ENCODE data around the gene PSMB4.
"Not testable (repeated sequence)": the region's sequence is repeated elsewhere in the genome, so short reads cannot be mapped to it uniquely, and the experiment has no call there.

The PSMB4 gene

GRCh38 chr1:151369621-151370048 is 29.7 kb upstream of the PSMB4 start:
- Histone ChIP-seq H3K27ac (ENCODE audit: low read depth, low read length) (no peak overlapping the region), H3K9me3 (ENCODE audit: low read length) (no peaks in the 10 kb centered on the region), H3K36me3 (ENCODE audit: insufficient read depth, low read length) (peaks cover 48% of the 10 kb centered on the region), H3K27me3 (ENCODE audit: control insufficient read depth in 1 of 2, insufficient read depth in 2 of 2, low read length in 2 of 2) (no peaks in the 10 kb centered on the region), H3K4me1 (ENCODE audit: insufficient read depth, low read length) (peaks cover 32% of the 10 kb centered on the region), H3K4me3 (ENCODE audit: low read depth in 1 of 2, low read length in 2 of 2) (no peak overlapping the region), H3K9ac (ENCODE audit: low read length) (no peak overlapping the region)

DNA sequence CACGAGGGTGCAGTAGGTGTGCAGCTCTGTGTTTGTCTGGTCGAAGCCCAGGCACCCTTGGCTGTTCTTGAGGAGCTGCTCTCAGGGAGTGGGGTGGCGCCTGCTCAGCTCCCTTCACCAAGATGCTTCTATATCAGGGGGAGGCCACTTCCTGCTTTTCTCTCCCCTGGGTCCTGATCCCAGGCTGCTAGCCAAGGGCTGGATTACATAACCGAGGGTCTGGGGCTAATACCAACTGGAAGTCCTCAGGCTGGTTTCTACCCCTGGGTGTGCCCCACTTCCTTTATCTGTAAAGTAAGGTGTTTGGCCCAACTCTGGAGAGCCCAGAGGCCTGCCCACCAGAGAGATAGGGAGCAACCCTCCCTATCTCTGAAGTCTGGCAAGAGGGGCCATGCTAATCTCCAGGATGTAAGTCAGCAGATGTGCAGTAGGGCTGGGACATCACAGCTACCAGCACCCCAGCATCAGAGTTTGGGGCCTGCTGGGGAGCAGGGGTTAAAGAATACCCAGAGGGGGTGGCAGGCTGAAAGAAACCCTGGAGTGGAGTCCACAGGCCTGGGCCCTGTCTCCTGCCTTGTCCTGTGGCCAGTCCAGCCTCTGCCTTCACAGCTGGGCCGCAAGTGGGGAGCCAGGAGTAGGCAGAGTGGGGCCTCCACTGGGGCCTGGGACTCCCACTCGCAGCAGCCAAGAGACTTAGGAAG is 29.0 kb upstream of the PSMB4 start:
- peak overlapping the region; percentile 6 for H3K27ac ChIP-seq (ENCODE audit: low read depth, low read length)
- H3K36me3 ChIP-seq (ENCODE audit: insufficient read depth, low read length): peaks cover 40% of the 10 kb centered on the region

DNA sequence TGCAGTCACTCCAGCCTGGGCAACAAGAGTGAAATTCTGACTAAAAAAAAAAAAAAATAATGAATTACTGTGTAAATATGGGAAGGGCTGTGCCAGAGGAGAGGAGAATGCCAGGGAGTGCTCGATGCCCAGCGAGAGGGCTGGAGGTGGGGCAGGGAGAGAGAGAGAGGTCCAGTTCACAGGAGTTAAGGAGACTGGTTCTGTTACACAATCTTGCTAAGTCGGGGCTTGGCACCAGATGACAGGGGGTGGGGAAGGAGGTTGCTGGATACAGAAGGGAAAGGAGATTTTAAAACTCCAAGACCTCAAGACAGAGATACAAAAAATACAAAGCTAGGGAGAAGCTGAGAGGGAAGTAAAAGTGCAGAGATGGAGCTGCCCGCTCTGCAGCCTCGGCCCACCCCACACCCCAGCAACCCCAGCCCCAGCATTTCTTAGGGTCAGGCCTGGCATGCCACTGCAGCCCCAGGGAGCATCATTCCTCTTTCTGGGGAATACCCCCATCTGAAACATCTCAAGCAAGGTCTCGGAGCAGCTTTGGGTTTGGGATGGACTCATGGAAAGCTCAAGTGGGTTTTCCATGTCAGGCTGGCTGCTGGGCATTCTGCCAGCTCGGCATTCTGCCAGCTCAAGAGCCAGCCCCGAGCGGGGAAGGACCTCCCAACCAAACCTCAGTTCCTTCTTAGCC is 27.9 kb upstream of the PSMB4 start:
- no peaks in the 10 kb centered on the region for H3K27me3 ChIP-seq (ENCODE audit: control insufficient read depth in 1 of 2, insufficient read depth in 2 of 2, low read length in 2 of 2)
- H3K9me3 ChIP-seq (ENCODE audit: low read length): no peaks in the 10 kb centered on the region
- H3K4me1 ChIP-seq (ENCODE audit: insufficient read depth, low read length): peaks cover 32% of the 10 kb centered on the region
- H3K36me3 ChIP-seq (ENCODE audit: insufficient read depth, low read length): peaks cover 29% of the 10 kb centered on the region
- peak overlapping the region; percentile 36 for H3K9ac ChIP-seq (ENCODE audit: low read length)
- H3K4me3 ChIP-seq (ENCODE audit: low read depth in 1 of 2, low read length in 2 of 2): peak overlapping the region; percentile 49 to 64
- H3K27ac ChIP-seq (ENCODE audit: low read depth, low read length): peak overlapping the region; percentile 89

More for the DNA sequence above, 29.0 kb upstream of the PSMB4 start:
- peaks cover 32% of the 10 kb centered on the region for H3K4me1 ChIP-seq (ENCODE audit: insufficient read depth, low read length)
- no peak overlapping the region for H3K9ac ChIP-seq (ENCODE audit: low read length)
- no peaks in the 10 kb centered on the region for H3K27me3 ChIP-seq (ENCODE audit: control insufficient read depth in 1 of 2, insufficient read depth in 2 of 2, low read length in 2 of 2)
- H3K9me3 ChIP-seq (ENCODE audit: low read length): no peaks in the 10 kb centered on the region
- H3K4me3 ChIP-seq (ENCODE audit: low read depth in 1 of 2, low read length in 2 of 2): peak overlapping the region in 1 of 2 donors; percentile 64

- H3K9me3 ChIP-seq (ENCODE audit: low read length): no peaks in the 10 kb centered on the region
- peak within 1 kb of the TSS; percentile 36 for H3K9ac ChIP-seq (ENCODE audit: low read length)
- peaks cover 23% of the 10 kb centered on the region for H3K36me3 ChIP-seq (ENCODE audit: insufficient read depth, low read length)
- peak within 1 kb of the TSS; percentile 89 for H3K27ac ChIP-seq (ENCODE audit: low read depth, low read length)
- H3K4me1 ChIP-seq (ENCODE audit: insufficient read depth, low read length): peaks cover 32% of the 10 kb centered on the region
- peak within 1 kb of the TSS; percentile 49 to 64 for H3K4me3 ChIP-seq (ENCODE audit: low read depth in 1 of 2, low read length in 2 of 2)
- H3K27me3 ChIP-seq (ENCODE audit: control insufficient read depth in 1 of 2, insufficient read depth in 2 of 2, low read length in 2 of 2): no peaks in the 10 kb centered on the region
Measured at GRCh38 chr1:151372058-151372934, 27.1 kb upstream of the PSMB4 start, which contains the start of gene SELENBP1. Gene SELENBP1, minus strand, starts transcription at chr1:151372705. Its CDS starts 64 bp downstream, at chr1:151372641.

- peaks cover 16% of the 10 kb centered on the region for H3K36me3 ChIP-seq (ENCODE audit: insufficient read depth, low read length)
- no peaks in the 10 kb centered on the region for H3K9me3 ChIP-seq (ENCODE audit: low read length)
- H3K4me1 ChIP-seq (ENCODE audit: insufficient read depth, low read length): peaks cover 26% of the 10 kb centered on the region
- no peak overlapping the region for H3K9ac ChIP-seq (ENCODE audit: low read length)
- no peak overlapping the region for H3K27ac ChIP-seq (ENCODE audit: low read depth, low read length)
- H3K4me3 ChIP-seq (ENCODE audit: low read depth in 1 of 2, low read length in 2 of 2): no peak overlapping the region
- H3K27me3 ChIP-seq (ENCODE audit: control insufficient read depth in 1 of 2, insufficient read depth in 2 of 2, low read length in 2 of 2): no peaks in the 10 kb centered on the region
Measured at GRCh38 chr1:151373196-151373595, 26.2 kb upstream of the PSMB4 start.

DNA sequence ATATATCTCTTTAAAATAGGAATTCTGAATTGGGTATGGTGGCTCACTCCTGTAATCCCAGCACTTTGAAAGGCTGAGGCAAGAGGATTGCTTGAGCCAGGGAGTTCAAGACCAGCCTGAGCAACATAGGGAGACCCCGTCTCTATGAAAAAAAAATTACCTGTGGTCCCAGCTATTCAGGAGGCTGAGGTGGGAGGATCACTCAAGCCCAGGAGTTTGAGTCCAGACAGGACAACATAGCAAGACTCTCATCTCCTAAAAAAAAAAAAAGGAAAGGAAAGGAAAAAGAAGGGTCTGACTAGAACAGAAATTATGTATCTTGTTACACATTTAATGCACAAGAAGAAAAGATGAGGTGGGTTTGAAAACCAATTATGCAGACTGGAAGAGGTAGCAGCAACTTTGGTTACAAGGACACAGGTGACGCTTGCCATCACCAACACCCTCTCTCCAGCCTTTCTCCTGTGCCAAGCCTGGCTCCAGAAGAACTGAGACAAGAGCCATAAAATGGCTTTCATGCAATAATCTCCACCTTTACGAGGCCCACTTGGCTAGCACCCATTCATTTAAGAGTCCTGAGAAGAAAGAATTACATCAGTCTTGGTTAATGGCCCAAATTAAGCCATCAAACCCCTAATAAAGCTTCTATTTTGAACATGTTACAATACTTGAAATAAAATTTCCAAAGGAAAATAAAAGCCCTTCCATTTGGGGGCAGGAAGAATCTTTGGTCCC is 22.1 kb upstream of the PSMB4 start:
- no peak overlapping the region for H3K27ac ChIP-seq (ENCODE audit: low read depth, low read length)
- H3K9ac ChIP-seq (ENCODE audit: low read length): no peak overlapping the region
- H3K9me3 ChIP-seq (ENCODE audit: low read length): no peaks in the 10 kb centered on the region
- H3K4me1 ChIP-seq (ENCODE audit: insufficient read depth, low read length): no peaks in the 10 kb centered on the region
- no peak overlapping the region for H3K4me3 ChIP-seq (ENCODE audit: low read depth in 1 of 2, low read length in 2 of 2)
- no peaks in the 10 kb centered on the region for H3K36me3 ChIP-seq (ENCODE audit: insufficient read depth, low read length)
- no peaks in the 10 kb centered on the region for H3K27me3 ChIP-seq (ENCODE audit: control insufficient read depth in 1 of 2, insufficient read depth in 2 of 2, low read length in 2 of 2)

DNA sequence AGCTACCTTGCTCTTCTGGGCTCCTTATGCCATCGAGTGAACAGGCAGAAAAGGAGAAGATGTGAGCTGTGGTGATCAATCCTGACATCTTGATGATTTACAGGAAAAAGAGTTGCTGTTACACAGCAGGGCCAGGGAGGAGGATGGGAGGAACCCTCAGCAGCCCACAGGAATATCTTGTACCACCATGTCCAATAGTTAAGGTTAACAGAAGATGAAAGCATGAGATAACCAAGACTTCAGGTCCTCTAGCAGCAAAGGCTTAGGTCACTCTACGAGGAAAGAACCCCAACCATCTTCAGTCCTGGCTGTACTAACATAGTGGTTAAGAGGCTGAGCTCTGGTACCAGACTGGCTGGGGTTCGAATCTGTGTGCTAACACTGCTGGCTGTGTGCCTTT is 14.8 kb upstream of the PSMB4 start:
- Histone ChIP-seq H3K27me3 (ENCODE audit: control insufficient read depth in 1 of 2, insufficient read depth in 2 of 2, low read length in 2 of 2) (no peaks in the 10 kb centered on the region), H3K4me3 (ENCODE audit: low read depth in 1 of 2, low read length in 2 of 2) (no peak overlapping the region), H3K9me3 (ENCODE audit: low read length) (no peaks in the 10 kb centered on the region), H3K36me3 (ENCODE audit: insufficient read depth, low read length) (no peaks in the 10 kb centered on the region), H3K9ac (ENCODE audit: low read length) (no peak overlapping the region), H3K27ac (ENCODE audit: low read depth, low read length) (no peak overlapping the region), H3K4me1 (ENCODE audit: insufficient read depth, low read length) (no peaks in the 10 kb centered on the region)

DNA sequence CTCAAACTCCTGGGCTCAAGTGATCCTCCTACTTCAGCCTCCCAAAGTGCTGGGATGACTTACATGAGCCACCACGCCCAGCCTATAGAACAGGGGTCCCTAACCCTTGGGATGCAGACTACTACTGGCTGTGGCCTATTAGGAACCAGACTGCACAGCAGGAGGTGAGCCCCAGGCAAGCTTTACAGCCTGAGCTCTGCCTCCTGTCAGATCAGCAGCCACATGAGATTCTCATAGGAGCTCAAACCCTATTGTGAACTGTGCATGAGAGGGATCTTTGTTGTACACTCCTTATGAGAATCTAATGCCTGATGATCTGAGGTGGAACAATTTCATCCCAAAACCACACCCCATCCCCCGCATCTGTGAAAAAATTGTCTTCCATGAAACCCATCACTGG is 13.4 kb upstream of the PSMB4 start:
- Histone ChIP-seq H3K36me3 (ENCODE audit: insufficient read depth, low read length) (no peaks in the 10 kb centered on the region), H3K4me1 (ENCODE audit: insufficient read depth, low read length) (no peaks in the 10 kb centered on the region), H3K27ac (ENCODE audit: low read depth, low read length) (no peak overlapping the region), H3K4me3 (ENCODE audit: low read depth in 1 of 2, low read length in 2 of 2) (no peak overlapping the region), H3K9ac (ENCODE audit: low read length) (no peak overlapping the region), H3K9me3 (ENCODE audit: low read length) (no peaks in the 10 kb centered on the region), H3K27me3 (ENCODE audit: control insufficient read depth in 1 of 2, insufficient read depth in 2 of 2, low read length in 2 of 2) (no peaks in the 10 kb centered on the region)

DNA sequence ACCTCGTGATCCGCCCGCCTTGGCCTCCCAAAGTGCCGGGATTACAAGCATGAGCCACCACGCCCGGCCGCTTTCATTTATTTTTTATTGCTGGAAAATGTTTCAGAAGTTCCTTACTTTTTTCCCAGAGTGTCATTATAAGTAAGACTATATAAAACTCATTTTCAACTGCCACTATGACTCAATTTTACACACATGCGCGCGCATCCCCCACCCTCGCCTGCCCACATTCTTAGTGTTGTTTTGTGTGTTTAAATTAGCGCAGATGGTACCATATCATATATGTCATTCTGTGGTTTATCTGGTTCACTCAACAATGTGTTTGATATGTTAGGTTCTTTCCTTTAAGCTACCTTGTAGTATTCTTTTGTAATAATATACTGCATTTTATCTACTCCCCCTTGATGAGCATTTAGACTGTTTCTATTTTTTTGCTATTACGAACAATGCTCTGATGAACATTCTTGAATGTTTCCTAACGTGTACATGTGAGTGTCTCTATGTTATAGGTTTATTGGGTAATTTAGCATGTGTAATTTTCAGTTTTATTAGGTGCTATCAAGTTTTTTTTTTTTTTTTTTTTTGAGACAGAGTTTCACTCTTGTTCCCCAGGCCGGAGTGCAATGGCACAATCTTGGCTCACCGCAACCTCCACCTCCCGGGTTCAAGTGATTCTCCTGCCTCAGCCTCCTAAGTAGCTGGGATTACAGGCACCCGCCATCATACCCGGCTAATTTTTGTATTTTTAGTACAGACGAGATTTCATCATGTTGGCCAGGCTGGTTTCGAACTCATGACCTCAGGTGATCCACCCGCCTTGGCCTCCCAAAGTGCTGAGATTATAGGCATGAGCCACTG is 8.9 kb upstream of the PSMB4 start:
- H3K9ac ChIP-seq (ENCODE audit: low read length); H3K27me3 ChIP-seq (ENCODE audit: control insufficient read depth in 1 of 2, insufficient read depth in 2 of 2, low read length in 2 of 2); H3K36me3 ChIP-seq (ENCODE audit: insufficient read depth, low read length); H3K9me3 ChIP-seq (ENCODE audit: low read length); H3K4me1 ChIP-seq (ENCODE audit: insufficient read depth, low read length); H3K27ac ChIP-seq (ENCODE audit: low read depth, low read length); H3K4me3 ChIP-seq (ENCODE audit: low read depth in 1 of 2, low read length in 2 of 2): not testable (repeated sequence)

DNA sequence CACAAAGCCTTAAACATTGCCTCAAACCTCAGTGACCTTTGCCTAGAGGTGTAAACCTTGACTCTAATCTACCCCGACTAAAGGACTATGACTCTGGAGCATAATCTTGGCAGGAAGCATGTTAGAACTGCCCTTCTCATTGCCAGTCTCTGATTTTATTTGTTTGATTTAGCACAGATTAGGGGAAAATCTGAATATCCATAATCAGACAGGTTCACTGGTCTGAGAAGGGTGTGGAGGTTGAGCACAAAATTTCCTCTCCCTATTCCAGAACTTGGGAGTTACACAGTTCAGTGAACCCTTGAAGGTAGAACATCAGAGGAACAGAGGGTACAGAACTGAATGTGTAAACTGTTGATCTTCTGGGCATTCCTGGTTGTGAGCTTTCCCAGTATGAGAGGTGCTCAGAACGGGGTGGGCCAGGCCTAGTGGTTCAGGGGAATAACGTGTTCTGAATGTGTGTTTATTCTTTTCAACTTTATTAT is 8.3 kb upstream of the PSMB4 start:
- H3K36me3 ChIP-seq (ENCODE audit: insufficient read depth, low read length): no peaks in the 10 kb centered on the region
- no peak overlapping the region for H3K9ac ChIP-seq (ENCODE audit: low read length)
- H3K27ac ChIP-seq (ENCODE audit: low read depth, low read length): no peak overlapping the region
- H3K4me3 ChIP-seq (ENCODE audit: low read depth in 1 of 2, low read length in 2 of 2): no peak overlapping the region
- H3K4me1 ChIP-seq (ENCODE audit: insufficient read depth, low read length): no peaks in the 10 kb centered on the region
- H3K9me3 ChIP-seq (ENCODE audit: low read length): no peaks in the 10 kb centered on the region
- no peaks in the 10 kb centered on the region for H3K27me3 ChIP-seq (ENCODE audit: control insufficient read depth in 1 of 2, insufficient read depth in 2 of 2, low read length in 2 of 2)

All from muscle layer of colon (tissue), 2 donors.